ENCODE data around the gene CBL. TPM values are rescaled to one million over a fixed set of nuclear protein-coding genes. Genes with fewer than 3 reads are reported as not detected.
A peak's percentile ranks its signal among the peaks of the same experiment; 100 is the strongest.
"Not testable (repeated sequence)": the region's sequence is repeated elsewhere in the genome, so short reads cannot be mapped to it uniquely, and the experiment has no call there.

CBL gene
- polyA plus RNA-seq, 3 donors = 7.6 to 24.0 (median 23.1) TPM

GRCh38 chr11:119223856-119224255, 17.7 kb downstream of the CBL start:
- no peak for DNase-seq
- Mint-ChIP-seq H3K4me1 (peaks cover 31% of the 10 kb centered on the region), H3K36me3 (peaks cover 16 to 37% of the 10 kb centered on the region in 2 donors), H3K27me3 (ENCODE audit: low read depth in 3 of 3) (no peaks in the 10 kb centered on the region), H3K27ac (peak overlapping the region in 3 of 7 donors; percentile 28 to 82 (median 44)), H3K9me3 (peaks cover 0 to 2% (median 0%) of the 10 kb centered on the region in 7 donors), H3K4me3 (no peak overlapping the region)
- Histone ChIP-seq H3K4me2 (replicated peaks; ENCODE audit: extremely low read depth, low read length, poor library complexity, severe bottlenecking) (no peak overlapping the region), H3K27ac (ENCODE audit: low read depth in 1 of 2, low read length in 2 of 2) (peak overlapping the region in 1 of 2 donors; percentile 45), H3K9ac (ENCODE audit: insufficient read depth, low read length, poor library complexity, severe bottlenecking) (no peak overlapping the region), H3K79me2 (ENCODE audit: insufficient read depth, low read length) (peaks cover 100% of the 10 kb centered on the region), H3K9me3 (replicated peaks in 1 of 2; ENCODE audit: control insufficient read depth in 1 of 2, insufficient read depth in 1 of 2, low read length in 2 of 2) (no peaks in the 10 kb centered on the region), H4K20me1 (ENCODE audit: insufficient read depth, low read length) (peaks cover 99% of the 10 kb centered on the region), H3K4me1 (ENCODE audit: control insufficient read depth in 1 of 2, insufficient read depth in 2 of 2, low read length in 2 of 2) (peaks cover 6 to 11% of the 10 kb centered on the region in 2 donors), H3K36me3 (replicated peaks in 1 of 2; ENCODE audit: control insufficient read depth in 1 of 2, insufficient read depth in 2 of 2, low read length in 2 of 2) (peaks cover 3 to 26% of the 10 kb centered on the region in 2 donors), H3K27me3 (ENCODE audit: control insufficient read depth in 2 of 2, insufficient read depth in 2 of 2, low read length in 2 of 2) (no peaks in the 10 kb centered on the region), H2AFZ (ENCODE audit: insufficient read depth, low read depth, low read length, poor library complexity, severe bottlenecking) (no peak overlapping the region), H3K4me3 (replicated peaks in 1 of 3; ENCODE audit: low read depth in 2 of 3, low read length in 3 of 3) (no peak overlapping the region)
- no peak for TF ChIP-seq CTCF (IDR thresholded peaks at IDR 0.05)
- no CpG with 5 or more reads among the region's 1 CpG for WGBS (ENCODE audit: insufficient coverage)
- intact Hi-C loops (cut with micrococcal nuclease) = no loop called here

DNA sequence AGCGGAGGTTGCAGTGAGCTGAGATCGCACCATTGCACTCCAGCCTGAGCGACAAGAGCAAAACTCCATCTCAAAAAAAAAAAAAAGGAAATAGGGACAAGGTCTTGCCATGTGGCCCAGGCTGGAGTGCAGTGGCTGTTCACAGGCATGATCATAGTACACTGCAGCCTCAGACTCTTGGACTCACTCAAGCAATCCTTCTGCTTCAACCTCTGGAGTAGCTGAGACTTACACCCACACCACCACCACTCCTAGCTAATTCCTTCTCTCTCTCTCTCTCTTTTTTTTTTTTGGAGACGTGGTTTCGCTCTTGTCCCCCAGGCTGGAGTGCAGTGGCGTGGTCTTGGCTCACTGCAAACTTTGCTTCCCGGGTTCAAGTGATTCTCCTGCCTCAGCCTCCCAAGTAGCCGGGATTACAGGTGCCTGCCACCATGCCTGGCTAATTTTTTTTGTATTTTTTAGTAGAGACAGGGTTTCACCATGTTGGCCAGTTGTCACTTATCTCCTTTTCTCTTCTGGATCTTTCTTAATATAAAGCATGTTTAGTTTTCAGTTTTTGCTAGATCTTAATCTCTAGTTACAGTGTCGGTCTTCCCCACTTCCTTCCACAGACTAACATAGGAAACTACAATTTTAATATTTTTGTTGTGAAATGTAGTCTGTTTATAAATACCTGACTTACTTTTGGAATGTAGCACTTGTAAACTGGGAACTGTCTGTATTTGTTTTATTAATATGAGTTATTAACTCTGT, 22.6 kb downstream of the CBL start:
- peaks cover 100% of the 10 kb centered on the region for H3K79me2 ChIP-seq (ENCODE audit: insufficient read depth, low read length)
- H2AFZ ChIP-seq (ENCODE audit: insufficient read depth, low read depth, low read length, poor library complexity, severe bottlenecking); intact Hi-C loops (cut with micrococcal nuclease); H3K4me3 Mint-ChIP-seq; H3K4me2 ChIP-seq (replicated peaks; ENCODE audit: extremely low read depth, low read length, poor library complexity, severe bottlenecking); H3K4me1 ChIP-seq (ENCODE audit: control insufficient read depth in 1 of 2, insufficient read depth in 2 of 2, low read length in 2 of 2); H3K27me3 ChIP-seq (ENCODE audit: control insufficient read depth in 2 of 2, insufficient read depth in 2 of 2, low read length in 2 of 2); H3K9me3 Mint-ChIP-seq; DNase-seq; H3K9ac ChIP-seq (ENCODE audit: insufficient read depth, low read length, poor library complexity, severe bottlenecking); H3K9me3 ChIP-seq (replicated peaks in 1 of 2; ENCODE audit: control insufficient read depth in 1 of 2, insufficient read depth in 1 of 2, low read length in 2 of 2); H3K4me3 ChIP-seq (replicated peaks in 1 of 3; ENCODE audit: low read depth in 2 of 3, low read length in 3 of 3); H3K27me3 Mint-ChIP-seq (ENCODE audit: low read depth in 3 of 3): not testable (repeated sequence)
- H4K20me1 ChIP-seq (ENCODE audit: insufficient read depth, low read length) = peaks cover 100% of the 10 kb centered on the region
- H3K27ac ChIP-seq (ENCODE audit: low read depth in 1 of 2, low read length in 2 of 2) = peak overlapping the region in 1 of 2 donors; percentile 46
- Mint-ChIP-seq H3K27ac (peak overlapping the region in 6 of 7 donors; percentile 20 to 93 (median 49)), H3K4me1 (peaks cover 25% of the 10 kb centered on the region), H3K36me3 (peaks cover 37 to 55% of the 10 kb centered on the region in 2 donors)
- WGBS (ENCODE audit: insufficient coverage) = no CpG with 5 or more reads among the region's 9 CpGs
- H3K36me3 ChIP-seq (replicated peaks in 1 of 2; ENCODE audit: control insufficient read depth in 1 of 2, insufficient read depth in 2 of 2, low read length in 2 of 2) = peaks cover 20 to 43% of the 10 kb centered on the region in 2 donors

Measured in CD14-positive monocyte (primary cell).